ENCODE measurements around the gene MAOB. TPM values are rescaled to one million over a fixed set of nuclear protein-coding genes. Genes with fewer than 3 reads are reported as not detected.
"Not testable (repeated sequence)": the region's sequence is repeated elsewhere in the genome, so short reads cannot be mapped to it uniquely, and the experiment has no call there.

Gene MAOB
- total RNA-seq, 1 donor from 2014 or later, result 18.9 TPM

DNA sequence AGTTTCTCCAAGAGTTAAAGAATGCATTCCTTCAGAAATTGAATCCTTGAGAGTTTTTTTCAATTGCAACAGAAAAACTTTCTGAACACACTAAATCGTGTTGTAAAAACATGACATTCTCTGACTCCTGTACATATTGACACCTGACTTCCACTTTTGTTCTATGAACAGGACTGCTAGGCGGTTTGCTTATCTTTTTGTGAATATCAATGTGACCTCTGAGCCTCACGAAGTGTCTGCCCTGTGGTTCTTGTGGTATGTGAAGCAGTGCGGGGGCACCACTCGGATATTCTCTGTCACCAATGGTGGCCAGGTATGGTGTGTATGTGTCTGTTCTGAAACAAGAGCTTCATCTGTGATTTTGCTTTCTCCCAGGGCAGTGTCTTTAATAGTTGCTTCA is 154.2 kb downstream of the MAOB start:
- no peak for ATAC-seq
- intact Hi-C loops (cut with DNase I), result no loop called here
- no peak for DNase-seq (ENCODE audit: low spot score)

DNA sequence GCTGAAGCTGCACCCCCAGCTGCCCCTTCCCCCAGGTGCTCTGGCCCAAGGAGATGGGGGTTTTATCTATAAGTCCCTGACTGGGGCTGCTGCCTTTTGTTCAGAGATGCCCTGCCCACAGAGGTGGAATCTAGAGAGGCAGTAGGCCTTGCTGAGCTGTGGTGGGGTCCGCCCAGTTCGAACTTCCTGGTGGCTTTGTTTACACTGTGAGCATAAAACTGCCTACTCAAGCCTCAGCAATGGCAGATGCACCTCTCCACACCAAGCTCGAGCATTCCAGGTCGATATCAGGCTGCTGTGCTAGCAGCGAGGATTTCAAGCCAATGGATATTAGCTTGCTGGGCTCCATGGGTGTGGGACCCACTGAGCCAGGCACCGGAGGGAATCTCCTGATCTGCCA is 155.0 kb downstream of the MAOB start:
- DNase-seq (ENCODE audit: low spot score); intact Hi-C loops (cut with DNase I); ATAC-seq: not testable (repeated sequence)

DNA sequence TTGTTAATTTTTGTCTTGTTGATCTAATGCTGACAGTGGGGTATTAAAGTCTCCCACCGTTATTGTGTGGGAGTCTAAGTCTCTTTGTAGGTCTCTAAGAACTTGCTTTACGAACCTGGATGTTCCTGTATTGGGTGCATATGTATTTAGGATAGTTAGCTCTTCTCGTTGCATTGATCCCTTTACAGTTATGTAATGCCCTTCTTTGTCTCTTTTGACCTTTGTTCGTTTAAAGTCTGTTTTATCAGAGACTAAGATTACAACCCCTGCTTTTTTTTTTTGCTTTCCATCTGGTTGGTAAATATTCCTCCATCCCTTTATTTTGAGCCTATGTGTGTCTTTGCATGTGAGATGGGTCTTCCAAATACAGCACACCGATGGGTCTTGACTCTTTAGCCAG is 157.0 kb downstream of the MAOB start:
- DNase-seq (ENCODE audit: low spot score); intact Hi-C loops (cut with DNase I); ATAC-seq: not testable (repeated sequence)

DNA sequence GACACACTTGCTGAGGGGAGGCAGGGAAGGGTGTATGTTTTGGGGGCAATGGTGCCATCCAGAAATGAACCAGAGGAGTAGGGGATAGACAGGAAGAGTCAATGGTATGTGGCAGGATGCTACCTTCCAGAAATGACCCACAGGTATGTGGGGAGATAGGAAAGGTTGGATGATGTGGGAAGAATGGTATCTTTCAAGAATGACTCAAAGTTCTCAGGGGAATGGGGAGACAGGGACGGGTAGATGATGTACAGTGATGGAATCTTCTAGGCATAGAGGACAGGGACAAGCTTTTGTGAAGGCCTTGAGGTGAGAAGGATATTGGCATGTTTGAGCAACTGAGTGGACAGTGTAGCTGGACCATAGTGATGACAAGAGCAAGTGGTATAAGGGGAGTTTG is 161.3 kb downstream of the MAOB start:
- intact Hi-C loops (cut with DNase I), result no loop called here
- DNase-seq (ENCODE audit: low spot score), result no peak
- ATAC-seq, result no peak

DNA sequence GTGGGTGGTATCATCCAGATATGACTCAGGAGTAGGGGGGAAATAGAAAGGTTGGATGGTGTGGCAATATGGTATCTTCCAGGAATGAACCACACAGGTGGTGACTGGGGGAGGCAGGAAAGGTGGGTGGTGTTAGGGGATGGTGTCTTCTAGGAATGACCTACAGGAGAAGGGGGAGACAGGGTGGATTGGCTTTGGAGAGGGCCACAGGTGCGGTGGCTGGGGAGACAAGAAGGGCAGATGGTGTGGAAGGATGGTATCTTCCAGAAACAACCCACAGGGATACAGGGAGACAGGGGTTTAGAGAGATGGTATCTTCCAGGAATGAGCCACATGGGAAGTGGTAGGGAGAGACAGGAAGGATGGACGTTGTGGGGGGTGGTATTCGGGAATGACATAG is 162.2 kb downstream of the MAOB start:
- DNase-seq (ENCODE audit: low spot score) (no peak), ATAC-seq (no peak)
- intact Hi-C loops (cut with DNase I), result no loop called here

DNA sequence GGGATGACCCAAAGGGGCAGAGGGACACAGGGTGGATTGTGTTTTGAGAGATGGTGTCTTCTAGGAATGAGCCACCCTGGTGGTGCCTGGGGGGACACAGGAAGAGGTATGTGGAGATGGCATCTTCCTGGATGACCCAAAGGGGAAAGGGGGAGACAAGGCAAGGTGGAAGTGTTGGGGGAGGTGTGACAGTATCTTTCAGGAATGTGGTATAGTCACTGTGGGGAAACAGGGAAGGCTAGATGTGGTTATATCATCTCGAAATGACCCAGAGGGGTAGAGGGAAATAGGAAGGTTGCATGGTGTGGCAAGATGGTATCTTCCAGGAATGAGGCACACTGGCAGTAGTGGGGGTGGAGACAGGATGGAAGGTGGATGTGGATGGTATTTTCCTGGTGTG is 163.3 kb downstream of the MAOB start:
- no peak for DNase-seq (ENCODE audit: low spot score)
- no peak for ATAC-seq
- intact Hi-C loops (cut with DNase I), result no loop called here

DNA sequence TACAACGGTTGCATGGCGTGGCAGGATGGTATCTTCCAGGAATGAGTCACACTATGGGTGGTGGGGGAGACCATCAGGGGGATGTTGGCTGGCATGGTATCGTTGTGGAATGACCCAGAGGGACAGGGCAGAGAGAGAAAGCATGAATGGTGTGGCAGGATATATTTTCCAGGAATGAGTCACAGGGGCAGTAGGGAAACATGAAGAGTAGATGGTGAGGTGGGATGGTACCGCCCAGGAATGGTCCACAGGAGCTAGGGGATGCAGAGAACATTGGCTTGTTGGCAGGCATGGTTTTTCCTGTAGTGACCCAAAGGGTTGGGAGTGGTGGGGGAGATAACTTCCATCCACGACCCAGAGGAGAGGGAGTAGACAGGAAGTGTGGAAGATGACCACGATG is 163.7 kb downstream of the MAOB start:
- DNase-seq (ENCODE audit: low spot score), result no peak
- intact Hi-C loops (cut with DNase I), result no loop called here
- no peak for ATAC-seq

DNA sequence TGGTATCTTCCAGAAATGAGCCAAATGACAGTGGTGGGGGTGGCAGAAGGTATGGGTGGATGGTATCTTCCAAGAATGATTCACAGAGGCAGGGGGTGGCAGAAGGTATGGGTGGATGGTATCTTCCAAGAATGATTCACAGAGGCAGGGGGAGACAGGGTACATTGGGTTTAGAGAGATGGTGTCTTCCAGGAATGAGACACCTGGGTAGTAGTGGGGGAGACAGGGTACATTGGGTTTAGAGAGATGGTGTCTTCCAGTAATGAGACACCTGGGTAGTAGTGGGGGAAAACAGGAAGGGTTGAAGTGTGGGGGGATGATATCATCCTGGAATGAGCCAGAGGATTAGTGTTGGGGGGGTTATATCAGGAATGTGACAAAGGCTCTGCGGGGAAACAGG is 164.2 kb downstream of the MAOB start:
- no peak for DNase-seq (ENCODE audit: low spot score)
- no peak for ATAC-seq
- intact Hi-C loops (cut with DNase I), result no loop called here

DNA sequence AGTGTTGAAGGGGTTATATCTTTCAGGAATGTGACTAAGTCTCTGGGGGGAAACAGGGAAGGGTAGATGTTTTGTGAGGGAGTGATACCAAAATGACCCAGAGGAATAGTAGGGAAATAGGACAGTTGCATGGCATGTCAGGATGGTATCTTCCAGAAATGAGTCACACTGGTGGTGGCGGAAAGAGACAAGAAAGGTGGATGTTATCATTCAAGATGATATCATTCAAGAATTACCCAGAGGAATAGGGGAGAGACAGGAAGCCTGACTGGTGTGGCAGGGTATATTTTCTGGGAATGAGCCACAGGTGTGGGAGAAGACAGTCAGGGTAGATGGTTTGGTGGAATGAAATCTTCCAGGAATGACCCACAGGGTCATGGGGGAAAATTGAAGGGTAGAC is 165.1 kb downstream of the MAOB start:
- ATAC-seq (no peak), DNase-seq (ENCODE audit: low spot score) (no peak)
- intact Hi-C loops (cut with DNase I), result no loop called here

DNA sequence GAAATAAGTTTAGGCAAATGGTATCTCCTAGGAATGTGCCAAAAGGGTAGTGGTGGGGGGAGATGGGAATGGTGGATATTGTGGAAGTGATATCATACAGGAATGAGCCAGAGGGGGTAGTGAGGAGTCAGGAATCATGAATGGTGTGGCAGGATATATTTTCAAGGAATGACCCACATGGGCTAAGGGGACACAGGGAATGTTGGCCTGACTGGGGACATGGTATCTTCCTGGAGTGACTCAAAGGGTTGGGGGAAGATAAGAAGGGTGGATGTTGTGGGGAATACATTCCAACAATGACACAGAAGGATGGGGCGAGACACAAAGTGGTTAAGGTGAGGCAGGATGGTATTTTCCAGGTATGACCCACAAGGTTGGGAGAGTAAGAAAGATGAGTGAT is 165.6 kb downstream of the MAOB start:
- DNase-seq (ENCODE audit: low spot score) (no peak), ATAC-seq (no peak)
- intact Hi-C loops (cut with DNase I), result no loop called here

Other genes with a start within 250 kb of the MAOB start
- gene MAOA, start 226.2 kb downstream of the MAOB start, total RNA-seq, result 12.8 TPM
- 4.1 TPM for gene NDP, start 90.9 kb upstream of the MAOB start, total RNA-seq

Measured in sciatic nerve (tissue), 2 donors.